Endothelial cell of umbilical vein (primary cell): ENCODE results near the gene PDSS2. TPM values are rescaled to one million over a fixed set of nuclear protein-coding genes. Genes with fewer than 3 reads are reported as not detected.

ENCODE experiments used
- BruUV-seq: library from RNA; stranded (reverse); fragments of 400-500 nt; replicated peaks from 2 replicates; lab custom pipeline; 2021; lab: Mats Ljungman, UMichigan
- CTCF ChIA-PET: fragments of 300-600, 350-600 bp; sonication (Branson Sonifier 250); formaldehyde crosslinking; loops from one replicate; lab custom pipeline; 2021; ENCODE audit warnings: antibody characterized with exemption, inconsistent platforms; lab: Charles Lee
- POLR2A ChIA-PET: fragments of 300-600, 350-600 bp; sonication (Branson Sonifier 250); formaldehyde crosslinking; loops from one replicate; lab custom pipeline; 2021; ENCODE audit warnings: antibody characterized with exemption, inconsistent platforms; lab: Charles Lee
- DNase-seq: peaks from one replicate; pipeline ENCODE4 v3.0.0-alpha.2; 2011; ENCODE audit warnings: low read depth, low spot score
- FAIRE-seq: peaks from 2 replicates; lab custom pipeline; 2011; peaks lifted over from hg19 to GRCh38; lab: Jason Lieb, UNC
- H2AFZ ChIP-seq: 2 replicates; pipeline ENCODE4 v1.6.0; 2012; ENCODE audit warnings: low read depth, low read length, control low read depth, inconsistent platforms
- H3K27ac ChIP-seq: 2 replicates; pipeline ENCODE4 v1.5.1; 2011; ENCODE audit warnings: low read depth, mild to moderate bottlenecking, control low read depth, low read length, moderate library complexity; ENCODE audit not compliant: insufficient read depth
- H3K27me3 ChIP-seq, 2 experiments: 2 replicates each; pipeline versions ENCODE4 v1.6.0 to v1.6.1; 2011; ENCODE audit warnings: low read length in 2 of 2, mixed read lengths in 1 of 2; ENCODE audit not compliant: control insufficient read depth in 2 of 2, insufficient read depth in 2 of 2
- H3K36me3 ChIP-seq, 2 experiments: 2 replicates in 1 of 2; 3 replicates in 1 of 2; pipeline ENCODE4 v1.5.1; 2011; ENCODE audit warnings: low read length in 2 of 2, mild to moderate bottlenecking in 1 of 2, moderate library complexity in 1 of 2; ENCODE audit not compliant: control insufficient read depth in 2 of 2, insufficient read depth in 2 of 2; ENCODE audit errors: extremely low read depth in 1 of 2
- H3K4me1 ChIP-seq: 3 replicates; pipeline ENCODE4 v1.5.1; 2011; ENCODE audit warnings: mild to moderate bottlenecking, low read length; ENCODE audit not compliant: control insufficient read depth, insufficient read depth; ENCODE audit errors: extremely low read depth
- H3K4me2 ChIP-seq: 2 replicates; pipeline ENCODE4 v1.6.1; 2011; ENCODE audit warnings: low read length, control low read depth, mixed read lengths; ENCODE audit not compliant: insufficient read depth
- H3K4me3 ChIP-seq, 3 experiments: fragments of 200-600 bp in 1 of 3; sonication (generic), shearing (Covaris generic) in 1 of 3; replicated peaks in 1 of 3; 2 replicates each; pipeline ENCODE4 v1.5.1; 2011 to 2016; ENCODE audit warnings: control low read depth in 3 of 3, low read length in 3 of 3, mild to moderate bottlenecking in 2 of 3, inconsistent platforms in 1 of 3, low read depth in 1 of 3, moderate library complexity in 1 of 3; ENCODE audit not compliant: insufficient read depth in 1 of 3
- H3K79me2 ChIP-seq: 2 replicates; pipeline ENCODE4 v1.6.0; 2012; ENCODE audit warnings: low read length, inconsistent platforms; ENCODE audit not compliant: control insufficient read depth, insufficient read depth
- H3K9ac ChIP-seq: replicated peaks from 2 replicates; pipeline ENCODE3; 2011; ENCODE audit warnings: low read length, control low read depth; ENCODE audit not compliant: insufficient read depth; ENCODE audit errors: extremely low read depth
- H3K9me1 ChIP-seq: replicated peaks from 3 replicates; pipeline ENCODE4 v1.6.0; 2011; ENCODE audit warnings: mild to moderate bottlenecking, low read length; ENCODE audit not compliant: control insufficient read depth, insufficient read depth; ENCODE audit errors: extremely low read depth
- H3K9me3 ChIP-seq: replicated peaks from 2 replicates; pipeline ENCODE4 v1.5.1; 2012; ENCODE audit warnings: low read length, inconsistent platforms; ENCODE audit not compliant: control insufficient read depth, insufficient read depth
- H4K20me1 ChIP-seq: replicated peaks from 2 replicates; pipeline ENCODE3; 2011; ENCODE audit warnings: mild to moderate bottlenecking, low read length; ENCODE audit not compliant: control insufficient read depth, insufficient read depth; ENCODE audit errors: extremely low read depth
- CTCF ChIP-seq, 2 donors: IDR thresholded peaks; 1 replicate in 1 of 2; 2 replicates in 1 of 2; pipeline ENCODE4 v1.5.1; 2011; ENCODE audit warnings: low read length in 2 of 2, mild to moderate bottlenecking in 2 of 2, moderate library complexity in 2 of 2, control low read depth in 1 of 2, inconsistent platforms in 1 of 2, low read depth in 1 of 2; ENCODE audit not compliant: insufficient read depth in 1 of 2; ENCODE audit errors: extremely low read depth in 1 of 2
- EZH2 ChIP-seq: IDR thresholded peaks from 2 replicates; pipeline ENCODE4 v1.6.1; 2012; ENCODE audit warnings: borderline replicate concordance, low read depth, mild to moderate bottlenecking, moderate library complexity, low read length, inconsistent platforms; ENCODE audit not compliant: severe bottlenecking
- FOS ChIP-seq: IDR thresholded peaks from 2 replicates; pipeline ENCODE4 v1.6.1; 2011; ENCODE audit warnings: mild to moderate bottlenecking, low read length, moderate library complexity, borderline replicate concordance; ENCODE audit not compliant: insufficient read depth
- GATA2 ChIP-seq: IDR thresholded peaks from 2 replicates; pipeline ENCODE4 v1.7.0; 2011; ENCODE audit warnings: low read depth, mild to moderate bottlenecking, moderate library complexity, mixed read lengths, low read length; ENCODE audit not compliant: insufficient read length, insufficient read depth
- JUN ChIP-seq: IDR thresholded peaks from 2 replicates; pipeline ENCODE4 v1.6.1; 2011; ENCODE audit warnings: borderline replicate concordance, low read depth; ENCODE audit not compliant: insufficient read length, insufficient read depth
- MAX ChIP-seq: IDR thresholded peaks from 2 replicates; pipeline ENCODE4 v1.6.1; 2011; ENCODE audit not compliant: insufficient read depth, insufficient read length
- MYC ChIP-seq: IDR thresholded peaks from one replicate; pipeline ENCODE4 v1.6.1; 2011; ENCODE audit warnings: mild to moderate bottlenecking, low read depth, low read length
- POLR2A ChIP-seq: IDR thresholded peaks from 2 replicates; pipeline ENCODE4 v1.6.1; 2012; ENCODE audit warnings: low read depth, mild to moderate bottlenecking, control low read depth, low read length
- POLR2AphosphoS5 ChIP-seq: IDR thresholded peaks from 2 replicates; pipeline ENCODE4 v1.6.1; 2012; ENCODE audit warnings: low read depth, mild to moderate bottlenecking, control low read depth, low read length, moderate library complexity; ENCODE audit not compliant: insufficient read depth
- dilution Hi-C: fragments of 300-500 bp; cut with MboI; formaldehyde crosslinking; loops from one replicate; pipeline ENCODE4 v1.15.0; 2019; ENCODE audit warnings: low sequenced_read_pairs; ENCODE audit not compliant: extremely low pct_ligation_motif_present
- intact Hi-C: fragments of 100-400 bp; cut with micrococcal nuclease; formaldehyde crosslinking; loops from one replicate; pipeline ENCODE4 v1.10.0; 2022
- polyA plus RNA-seq, 4 experiments: library from polyadenylated mRNA; depleted of rRNA in 3 of 4; stranded (reverse) in 3 of 4; unstranded in 1 of 4; fragments of >200 nt; gene quantifications; 2 replicates each; pipeline versions ENCODE4 v1.2.1 to v1.2.3, GENCODE V29; 2011 to 2012; ENCODE audit warnings: missing spikeins in 1 of 4
- total RNA-seq: library from RNA; stranded (reverse); gene quantifications from 2 replicates; pipeline ENCODE4 v1.2.3, GENCODE V29; 2021

PDSS2 gene
- total and polyA plus RNA-seq, 2 donors (not counting 3 experiments of a cell fraction or from before 2014, with no cell fraction given) = 7.6 to 9.3 TPM

- Histone ChIP-seq H3K27me3 (no peaks in the 10 kb centered on the region), H3K4me2 (no peak overlapping the region), H3K9me3 (no peaks in the 10 kb centered on the region), H3K4me3 (no peak overlapping the region), H3K79me2 (no peaks in the 10 kb centered on the region), H3K9me1 (no peaks in the 10 kb centered on the region), H4K20me1 (no peaks in the 10 kb centered on the region), H3K36me3 (no peaks in the 10 kb centered on the region), H2AFZ (no peak overlapping the region), H3K27ac (no peak overlapping the region), H3K4me1 (peaks cover 6% of the 10 kb centered on the region), H3K9ac (no peak overlapping the region)
- ChIA-PET POLR2A (no interaction called here), CTCF (no interaction called here)
- intact Hi-C loops (no loop called here), dilution Hi-C loops (no loop called here)
- no peak for DNase-seq
- no peak for FAIRE-seq
- no TSS peak for BruUV-seq
- TF ChIP-seq CTCF (IDR thresholded peaks at IDR 0.05; ENCODE audit: extremely low read depth in 1 of 2, insufficient read depth in 1 of 2, low read depth in 1 of 2, low read length in 2 of 2) = no peak
These were observed 335.9 kb downstream of the PDSS2 start for GRCh38 chr6:107123501-107123900.

- DNase-seq (no peak), FAIRE-seq (no peak)
- BruUV-seq = no TSS peak
- no peak overlapping the region for H3K4me2 ChIP-seq
- TF ChIP-seq CTCF (IDR thresholded peaks at IDR 0.05; ENCODE audit: extremely low read depth in 1 of 2, insufficient read depth in 1 of 2, low read depth in 1 of 2, low read length in 2 of 2) (no peak), POLR2A (no peak), JUN (no peak), FOS (no peak), EZH2 (no peak), MAX (no peak), POLR2AphosphoS5 (no peak), MYC (no peak), GATA2 (no peak)
- ChIA-PET POLR2A (no interaction called here), CTCF (no interaction called here)
- H3K36me3 ChIP-seq = no peaks in the 10 kb centered on the region
- H3K27ac ChIP-seq = no peak overlapping the region
- dilution Hi-C loops (no loop called here), intact Hi-C loops (no loop called here)
- H3K9me1 ChIP-seq = no peaks in the 10 kb centered on the region
- no peaks in the 10 kb centered on the region for H3K79me2 ChIP-seq
- no peak overlapping the region for H3K9ac ChIP-seq
- no peak overlapping the region for H3K4me3 ChIP-seq
- H3K27me3 ChIP-seq = peaks cover 0 to 4% of the 10 kb centered on the region in 2 experiments
- H4K20me1 ChIP-seq = no peaks in the 10 kb centered on the region
- no peak overlapping the region for H2AFZ ChIP-seq
- H3K4me1 ChIP-seq = no peaks in the 10 kb centered on the region
- H3K9me3 ChIP-seq = no peaks in the 10 kb centered on the region
These were observed 336.6 kb downstream of the PDSS2 start for GRCh38 chr6:107122748-107123147.
